NCI-H146 treated with DMSO at 0.1 percent for 48 hours (cell line): Measurements from ENCODE around the gene CASQ1.

Experiments
- DNase-seq: peaks from one replicate; lab custom pipeline; 2025; ENCODE audit not compliant: unreplicated experiment; lab: John Stamatoyannopoulos, UW

Gene CASQ1

DNA sequence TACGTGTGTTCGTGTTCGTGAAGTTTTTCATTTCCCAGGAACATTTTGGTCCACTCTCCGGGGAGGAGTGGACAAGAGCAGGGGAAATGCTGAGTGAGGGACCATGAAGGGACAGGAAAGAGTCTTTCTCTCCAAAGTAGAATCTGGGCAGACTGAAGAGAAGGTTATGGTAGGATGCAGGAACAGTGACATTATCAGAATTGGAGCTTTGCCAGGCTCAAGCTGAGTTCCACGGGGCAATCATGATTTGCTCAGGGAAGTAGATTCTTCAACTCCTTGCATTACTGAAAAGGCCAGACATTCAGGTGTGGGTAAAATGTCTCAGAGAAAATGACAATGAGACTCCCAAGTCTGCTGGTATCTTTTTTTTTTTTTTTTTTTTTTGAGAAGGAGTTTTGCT is 22.4 kb upstream of the CASQ1 start:
- DNase-seq, result no peak

- no peak for DNase-seq
Observed at GRCh38 chr1:160168609-160169369, 21.6 kb upstream of the CASQ1 start.

- peak; percentile 97 for DNase-seq
Observed at GRCh38 chr1:160169553-160170399, 20.6 kb upstream of the CASQ1 start.

DNA sequence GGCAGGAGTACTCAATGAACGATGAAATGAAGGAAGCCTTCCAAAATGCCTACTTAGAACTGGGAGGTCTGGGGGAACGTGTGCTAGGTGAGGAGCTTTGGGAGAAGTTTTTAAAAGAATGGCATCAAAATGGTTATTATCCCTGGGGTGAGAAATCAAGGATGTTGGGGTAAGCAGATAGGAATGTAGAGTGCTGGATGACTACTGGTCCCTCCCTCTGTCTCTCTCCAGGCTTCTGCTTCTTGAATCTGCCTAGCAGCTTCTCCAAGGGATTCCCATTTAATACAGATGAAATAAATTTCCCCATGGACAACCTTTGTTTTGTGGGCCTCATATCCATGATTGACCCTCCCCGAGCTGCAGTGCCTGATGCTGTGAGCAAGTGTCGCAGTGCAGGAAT is 19.0 kb upstream of the CASQ1 start:
- no peak for DNase-seq

DNA sequence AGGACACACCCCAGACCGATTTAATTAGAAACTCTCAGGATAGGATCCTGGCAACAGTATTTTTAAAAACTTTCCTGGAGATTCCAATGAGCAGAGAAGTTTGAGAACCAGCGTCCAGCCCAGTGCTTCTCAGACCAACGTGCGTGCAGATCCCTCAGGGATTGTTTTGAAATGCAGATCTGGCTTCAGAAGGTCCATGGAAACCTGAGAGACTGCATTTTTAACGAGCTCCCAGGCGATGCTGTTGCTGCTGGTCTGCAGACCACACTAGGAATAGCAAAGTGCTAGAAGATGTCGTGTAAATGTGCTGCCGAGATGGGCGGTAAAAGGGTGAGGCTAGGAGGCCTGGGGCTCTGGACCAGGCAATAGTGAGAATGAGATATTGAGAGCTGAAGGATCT is 18.4 kb upstream of the CASQ1 start:
- DNase-seq, result no peak

- no peak for DNase-seq
Observed at GRCh38 chr1:160177231-160177630, 13.1 kb upstream of the CASQ1 start.

- DNase-seq, result no peak
Observed at GRCh38 chr1:160177667-160178066, 12.7 kb upstream of the CASQ1 start.

DNA sequence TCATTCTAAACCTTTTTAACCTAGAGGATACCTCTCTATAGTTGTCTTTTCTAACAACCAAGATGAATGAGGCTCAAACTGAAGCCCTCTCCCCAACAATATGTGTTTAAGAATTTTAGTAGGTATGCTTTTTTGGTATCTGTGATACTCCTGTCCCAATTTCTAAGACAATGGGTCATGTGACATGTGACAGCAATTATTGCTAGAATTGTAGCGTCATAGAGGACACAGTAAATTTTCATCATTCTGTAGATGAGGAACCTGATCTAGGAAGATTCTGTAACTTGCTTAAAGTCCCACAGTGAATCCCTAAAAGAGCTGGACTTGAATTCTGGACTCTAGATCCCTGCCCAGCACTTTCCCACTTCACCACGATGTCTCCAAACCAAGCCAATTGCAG is 11.6 kb upstream of the CASQ1 start:
- DNase-seq, result no peak

GRCh38 chr1:160179336-160179735 is 11.0 kb upstream of the CASQ1 start:
- DNase-seq, result no peak

GRCh38 chr1:160186246-160186645 is 4.1 kb upstream of the CASQ1 start:
- no peak for DNase-seq

GRCh38 chr1:160186729-160187128 is 3.6 kb upstream of the CASQ1 start:
- DNase-seq, result no peak

DNA sequence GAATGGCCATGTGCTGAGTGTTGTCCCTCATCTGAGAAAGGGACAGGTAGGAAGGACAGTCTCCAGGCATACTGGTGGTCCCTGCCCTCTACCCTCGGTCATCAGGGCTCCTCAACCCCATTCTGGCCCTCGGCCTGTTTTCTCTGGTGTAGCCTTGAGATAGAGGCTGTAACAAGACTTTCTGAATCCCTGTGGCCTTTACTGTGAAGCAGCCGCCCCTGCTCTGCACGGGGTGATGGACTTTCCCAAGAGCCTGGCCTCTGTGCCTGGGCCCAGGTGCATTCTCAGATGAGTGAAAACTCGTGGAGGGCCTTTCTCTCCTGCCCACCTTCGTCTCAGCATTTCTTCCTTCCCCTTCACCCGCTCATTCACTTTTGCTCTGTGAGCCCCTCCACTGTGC is 3.0 kb upstream of the CASQ1 start:
- no peak for DNase-seq

DNA sequence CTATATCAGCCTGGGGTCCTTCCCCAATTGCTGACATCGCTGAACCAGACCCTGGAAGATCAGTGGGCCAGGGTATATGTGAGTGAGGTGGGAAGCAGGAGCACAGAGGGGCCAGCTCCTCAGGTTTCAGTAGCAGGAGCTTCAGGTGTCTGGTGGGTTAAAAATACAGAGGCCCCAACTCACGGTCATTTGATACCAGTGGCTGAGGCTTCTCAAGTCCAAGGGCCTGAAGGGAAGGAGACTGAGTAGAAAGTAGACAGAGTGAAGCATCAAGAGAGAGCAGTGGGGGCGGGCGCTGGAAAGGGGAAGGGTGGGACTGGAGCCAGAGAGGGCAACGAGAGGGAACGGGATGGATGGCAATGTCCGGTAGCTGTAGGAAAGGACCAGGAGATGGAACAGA is 2.0 kb upstream of the CASQ1 start:
- no peak for DNase-seq

DNA sequence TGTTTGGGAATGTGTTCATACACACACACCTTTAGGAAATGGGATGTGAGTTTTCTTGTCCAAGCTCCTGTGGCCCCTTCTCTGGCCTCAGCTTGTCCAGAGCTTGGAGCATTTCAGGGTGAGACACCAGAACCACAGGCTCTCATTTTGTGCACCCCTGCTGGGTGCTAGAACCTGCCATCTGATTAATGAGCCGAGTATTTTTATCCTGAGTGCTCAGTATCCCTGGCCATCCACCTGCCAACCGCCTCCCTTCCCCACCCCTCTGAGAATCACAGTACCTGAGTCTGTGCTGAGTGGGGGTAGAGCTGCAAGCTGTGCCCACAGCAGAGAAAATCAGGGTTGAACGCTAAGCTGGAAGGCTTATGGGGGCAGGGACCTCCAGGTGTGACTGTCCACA is 1.4 kb downstream of the CASQ1 start:
- DNase-seq, result no peak

GRCh38 chr1:160192234-160192633 is 1.9 kb downstream of the CASQ1 start:
- no peak for DNase-seq

GRCh38 chr1:160193091-160193819 is 2.9 kb downstream of the CASQ1 start:
- DNase-seq, result peak; percentile 81

DNA sequence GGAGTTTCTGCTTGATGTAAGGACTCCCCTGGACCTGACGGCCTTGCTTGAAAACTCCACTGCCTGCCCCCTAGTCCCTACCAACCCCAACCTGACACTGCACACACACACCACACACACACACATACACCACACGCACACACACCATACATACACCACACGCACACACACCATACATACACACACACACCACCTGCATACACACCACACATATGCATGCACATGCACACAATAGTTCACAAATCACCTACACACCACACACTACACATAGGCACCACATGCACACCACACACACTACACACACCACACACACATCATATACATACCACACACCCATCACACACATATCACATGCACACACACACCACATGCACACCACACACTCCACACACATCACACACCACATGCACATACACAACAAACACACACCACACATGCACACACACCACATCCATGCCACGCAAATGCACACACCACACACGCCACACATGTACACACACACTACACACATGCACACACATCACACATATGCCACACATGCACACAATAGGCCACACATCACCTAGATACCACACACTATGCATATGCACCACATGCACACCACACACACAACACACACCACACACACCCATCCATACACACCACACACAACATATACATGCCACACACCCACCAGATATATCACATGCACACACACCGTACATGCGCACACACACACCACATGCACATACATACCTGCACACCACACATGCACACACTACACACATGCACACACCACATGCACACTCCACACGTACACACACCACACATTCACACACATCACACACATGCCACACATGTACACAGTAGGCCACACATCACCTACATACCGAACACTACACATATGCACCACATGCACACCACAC is 3.7 kb downstream of the CASQ1 start:
- no peak for DNase-seq

DNA sequence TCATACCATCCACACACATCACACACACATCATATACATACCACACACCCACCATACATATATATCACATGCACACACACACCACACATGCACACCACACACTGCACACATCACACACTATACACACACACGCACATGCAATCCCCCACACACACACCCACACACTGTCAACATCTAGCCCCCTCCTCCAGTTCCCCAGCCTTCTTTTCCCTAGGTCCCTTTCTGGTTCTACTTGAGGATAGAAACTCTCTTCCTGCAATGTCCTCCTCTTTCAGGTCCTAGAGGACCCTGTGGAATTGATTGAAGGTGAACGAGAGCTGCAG is 4.3 kb downstream of the CASQ1 start:
- DNase-seq, result no peak

GRCh38 chr1:160196143-160196542 is 5.8 kb downstream of the CASQ1 start:
- no peak for DNase-seq

- DNase-seq, result no peak
Observed at GRCh38 chr1:160197231-160197630, 6.9 kb downstream of the CASQ1 start.

DNA sequence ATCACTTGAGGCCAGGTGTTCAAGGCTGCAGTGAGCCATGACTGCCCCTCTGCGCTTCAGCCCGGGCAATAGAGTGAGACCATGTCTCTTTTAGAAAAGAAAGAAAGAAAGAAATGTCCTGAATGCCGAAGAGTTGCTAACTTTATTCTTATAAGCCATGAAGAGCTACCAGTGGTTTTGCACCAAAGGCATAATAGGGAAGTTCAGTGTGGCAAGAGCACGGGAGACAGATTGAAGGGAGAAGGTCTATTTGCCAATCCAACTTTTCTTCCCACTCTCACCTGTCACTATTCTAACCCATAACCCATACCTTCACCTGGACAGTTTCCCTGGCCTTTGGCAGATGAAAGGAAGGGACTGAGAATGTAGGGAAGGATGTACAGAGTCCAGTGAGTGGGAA is 10.4 kb downstream of the CASQ1 start:
- no peak for DNase-seq
